Heart left ventricle (tissue), 16 donors: ENCODE results near the gene ARFGAP2. TPM values are rescaled to one million over a fixed set of nuclear protein-coding genes. Genes with fewer than 3 reads are reported as not detected.
"Not testable (repeated sequence)": the region's sequence is repeated elsewhere in the genome, so short reads cannot be mapped to it uniquely, and the experiment has no call there.

Source experiments
- ATAC-seq, 4 donors: fragments of 200-7000 bp; cut with Tn5 transposase; one replicate each; pipeline ENCODE4 v1.9.1; 2020 to 2022; ENCODE audit warnings: moderate library complexity in 4 of 4, mild to moderate bottlenecking in 3 of 4, moderate number of reproducible peaks in 1 of 4
- DNase-seq, 5 donors: peaks; one replicate each; pipeline ENCODE4 v3.0.0-alpha.2; 2020
- H3K27ac ChIP-seq, 12 donors: fragments of 200-600 bp; sonication (generic) in 4 of 12; one replicate each; pipeline versions ENCODE4 v1.5.0 to v1.8.0; 2016 to 2022; ENCODE audit warnings: mild to moderate bottlenecking in 2 of 12
- H3K27me3 ChIP-seq, 9 donors: fragments of 200-600 bp; sonication (generic) in 2 of 9; one replicate each; pipeline versions ENCODE4 v1.5.1 to v1.8.0; 2016 to 2022; ENCODE audit warnings: mild to moderate bottlenecking in 3 of 9
- H3K36me3 ChIP-seq, 9 donors: fragments of 200-600 bp; sonication (generic) in 2 of 9; one replicate each; pipeline versions ENCODE4 v1.5.0 to v1.8.0; 2018 to 2022; ENCODE audit warnings: mild to moderate bottlenecking in 2 of 9
- H3K4me1 ChIP-seq, 12 donors: fragments of 200-600 bp; sonication (generic) in 4 of 12; one replicate each; pipeline versions ENCODE4 v1.5.0 to v1.8.0; 2016 to 2022; ENCODE audit warnings: mild to moderate bottlenecking in 3 of 12
- H3K4me3 ChIP-seq, 12 donors: fragments of 200-600 bp; sonication (generic) in 4 of 12; one replicate each; pipeline versions ENCODE4 v1.5.0 to v1.8.0; 2017 to 2022; ENCODE audit warnings: mild to moderate bottlenecking in 9 of 12, moderate library complexity in 4 of 12
- H3K9me3 ChIP-seq, 12 donors: fragments of 200-600 bp; sonication (generic) in 4 of 12; one replicate each; pipeline versions ENCODE4 v1.5.0 to v1.8.0; 2016 to 2022; ENCODE audit warnings: mild to moderate bottlenecking in 1 of 12
- POLR2A ChIP-seq, 2 donors: fragments of 450-650 bp; IDR thresholded peaks; one replicate each; pipeline ENCODE4 v1.6.1; 2017; ENCODE audit warnings: antibody characterized with exemption in 2 of 2, mild to moderate bottlenecking in 2 of 2, moderate library complexity in 2 of 2
- WGBS, 4 donors: extraction: QIAGEN DNeasy Blood & Tissue Kit in 2 of 4; methylation state at CpG; one replicate each; pipeline versions ENCODE4 v1.1.5 to v1.1.7; 2013 to 2018; 5-methylcytosine and 5-hydroxymethylcytosine counted together
- intact Hi-C, 10 donors: fragments of 100-400 bp; cut with DNase I; formaldehyde crosslinking; loops; one replicate each; pipeline versions ENCODE4 v1.11.1 to v1.14.2; 2022
- polyA plus RNA-seq, 2 donors: library from polyadenylated mRNA; stranded (reverse); fragments of 200-250 nt; gene quantifications; one replicate each; pipeline ENCODE4 v1.2.3, GENCODE V29; 2013
- total RNA-seq, 9 donors: library from RNA; depleted of rRNA in 2 of 9; stranded (reverse); fragments of >200 nt in 2 of 9; fragmentation: NEBNext Ultra II Directional in 3 of 9; extraction: Animal tissue kit (Norgen Biotek cat#: 25700) in 3 of 9; gene quantifications; one replicate each; pipeline versions ENCODE4 v1.1.0 to v1.2.4, GENCODE V29; 2016 to 2023
- TF ChIP-seq, protein P1 (sequence below), 12 donors: fragments of 200-600 bp; sonication (generic) in 4 of 12; IDR thresholded peaks; one replicate each; pipeline versions ENCODE4 v1.5.0 to v1.8.0; 2018 to 2022; ENCODE audit warnings: antibody characterized with exemption in 12 of 12, mild to moderate bottlenecking in 5 of 12
- donor health status: ischemic (EF 13 %, LVEDD 7.1; RV severe dilation, severe dysfunction).
- donor health status: healthy with polysubstance abuse.
- donor health status: DM: no; HTN: yes; CAD: no.
- donor health status: DM: no; HTN: no; CAD: no.
- donor health status: ischemic (EF 25% LVEDD 6.9; RV normal size, moderate dysfunction).
- donor health status: ischemic (EF 25% LVEDD 5.7; RV mildly dilated, moderate dysfunction).
- donor health status: healthy.
- donor health status: DM: yes; HTN: yes; CAD: no.
- donor health status: ischemic (EF 35%, LVEDD 5.7; RV mildly dilated, moderate dysfunction).
- donor health status: nonischemic (EF 11% LVEDD 7.7; RV severe dilation, severe dysfunction).
- donor health status: DM: yes; HTN: yes; CAD: no.
- donor health status: PGD.
- donor health status: ischemic (EF 29% LVEDD 5.4; RV normal size, mild dysfunction).
- donor health status: nonischemic (EF 23%, LVEDD 6.1; RV moderate dilation, normal function).

The ARFGAP2 gene
- total and polyA plus RNA-seq, 11 donors, result 47.5 to 96.1 (median 61.3) TPM

DNA sequence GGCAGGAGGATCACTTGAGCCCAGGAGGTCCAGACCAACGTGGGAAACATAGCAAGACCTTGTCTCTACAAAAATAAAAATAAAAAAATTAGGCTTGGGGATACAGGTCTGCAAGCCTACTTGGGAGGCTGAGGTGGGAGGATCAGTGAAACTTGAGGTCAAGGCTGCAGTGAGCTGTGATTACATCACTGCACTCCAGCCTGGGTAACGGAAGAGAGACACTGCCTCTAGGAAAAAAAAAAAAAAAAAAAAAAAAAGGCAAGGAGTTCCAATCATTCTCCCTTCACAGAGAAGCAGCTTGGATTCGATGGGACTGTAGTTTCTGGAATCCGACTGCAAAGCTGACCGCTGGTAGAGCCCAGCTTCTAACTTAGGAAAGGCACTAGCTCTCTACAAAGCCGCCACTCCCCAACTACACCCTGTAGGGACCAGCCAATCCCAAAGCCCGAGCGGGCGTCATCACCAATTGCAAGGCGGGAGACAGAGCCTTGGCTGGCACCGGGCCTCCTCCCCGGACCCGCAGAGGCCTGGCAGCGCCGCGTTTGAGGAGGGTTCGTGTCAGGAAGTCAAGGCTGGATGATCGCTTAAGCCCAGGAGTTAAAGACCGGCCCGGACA is 37.4 kb upstream of the ARFGAP2 start:
- intact Hi-C loops, result loop anchor here in 5 of 10 donors (1.0 to 5.0 kb wide), 6 partner anchors 27 to 37 kb away; partner anchors contain the start of genes ARFGAP2 (in 2 of the 5) and PACSIN3 (in 1 of the 5)

DNA sequence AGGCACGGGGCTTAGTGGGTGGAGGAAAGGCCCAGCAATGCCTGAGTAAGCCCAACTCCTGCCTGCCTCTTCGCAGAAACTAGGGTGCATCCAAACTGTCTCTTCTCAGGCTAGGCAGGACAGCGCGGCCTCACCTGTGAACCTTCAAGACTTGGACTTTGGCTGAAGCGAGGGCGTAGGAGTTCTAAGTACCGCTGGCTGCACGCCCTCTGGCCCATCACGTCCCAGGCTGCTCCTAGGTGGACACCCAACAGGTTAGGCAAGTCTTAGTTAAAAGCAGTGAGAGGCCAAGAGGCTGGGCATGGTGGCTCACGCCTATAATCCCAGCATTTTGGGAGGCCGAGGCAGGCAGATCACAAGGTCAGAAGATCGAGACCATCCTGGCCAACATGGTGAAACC is 36.3 kb upstream of the ARFGAP2 start:
- Histone ChIP-seq H3K4me1 (peaks cover 0 to 33% (median 20%) of the 10 kb centered on the region in 12 donors), H3K9me3 (no peaks in the 10 kb centered on the region), H3K27ac (peak overlapping the region in 1 of 12 donors; percentile 94), H3K36me3 (peaks cover 0 to 8% (median 0%) of the 10 kb centered on the region in 9 donors), H3K4me3 (no peak overlapping the region), H3K27me3 (no peaks in the 10 kb centered on the region)
- 92 to 97% (median 95%) methylated on average over 12 of the region's 12 CpGs for WGBS, 4 donors
- TF ChIP-seq, protein P1, sequence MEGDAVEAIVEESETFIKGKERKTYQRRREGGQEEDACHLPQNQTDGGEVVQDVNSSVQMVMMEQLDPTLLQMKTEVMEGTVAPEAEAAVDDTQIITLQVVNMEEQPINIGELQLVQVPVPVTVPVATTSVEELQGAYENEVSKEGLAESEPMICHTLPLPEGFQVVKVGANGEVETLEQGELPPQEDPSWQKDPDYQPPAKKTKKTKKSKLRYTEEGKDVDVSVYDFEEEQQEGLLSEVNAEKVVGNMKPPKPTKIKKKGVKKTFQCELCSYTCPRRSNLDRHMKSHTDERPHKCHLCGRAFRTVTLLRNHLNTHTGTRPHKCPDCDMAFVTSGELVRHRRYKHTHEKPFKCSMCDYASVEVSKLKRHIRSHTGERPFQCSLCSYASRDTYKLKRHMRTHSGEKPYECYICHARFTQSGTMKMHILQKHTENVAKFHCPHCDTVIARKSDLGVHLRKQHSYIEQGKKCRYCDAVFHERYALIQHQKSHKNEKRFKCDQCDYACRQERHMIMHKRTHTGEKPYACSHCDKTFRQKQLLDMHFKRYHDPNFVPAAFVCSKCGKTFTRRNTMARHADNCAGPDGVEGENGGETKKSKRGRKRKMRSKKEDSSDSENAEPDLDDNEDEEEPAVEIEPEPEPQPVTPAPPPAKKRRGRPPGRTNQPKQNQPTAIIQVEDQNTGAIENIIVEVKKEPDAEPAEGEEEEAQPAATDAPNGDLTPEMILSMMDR (IDR thresholded peaks at IDR 0.05), result no peak
- no peak for TF ChIP-seq POLR2A (IDR thresholded peaks at IDR 0.05)
- intact Hi-C loops, result loop anchor here in 1 of 10 donors (5.0 kb wide), 1 partner anchor 36 kb away; the partner anchor contains the start of gene ARFGAP2
- ATAC-seq, result no peak
- DNase-seq, result no peak

More for the DNA sequence above, 37.4 kb upstream of the ARFGAP2 start:
- H3K27me3 ChIP-seq, result no peaks in the 10 kb centered on the region
- DNase-seq (peak; percentile 92 to 97 (median 96)), ATAC-seq (peak; percentile 90 to 95 (median 94))
- peak overlapping the region; percentile 9 to 81 (median 68) for H3K4me3 ChIP-seq
- H3K4me1 ChIP-seq, result peaks cover 0 to 39% (median 20%) of the 10 kb centered on the region in 12 donors
- H3K27ac ChIP-seq, result peak overlapping the region; percentile 81 to 97 (median 94)
- 5 to 8% (median 5%) methylated on average over 19 to 20 of the region's 20 CpGs for WGBS, 4 donors
- peaks cover 0 to 19% (median 3%) of the 10 kb centered on the region in 9 donors for H3K36me3 ChIP-seq
- H3K9me3 ChIP-seq, result no peaks in the 10 kb centered on the region
- peak in 1 of 2 donors; percentile 80 for TF ChIP-seq POLR2A (IDR thresholded peaks at IDR 0.05)
- TF ChIP-seq, protein P1 (IDR thresholded peaks at IDR 0.05), result no peak

DNA sequence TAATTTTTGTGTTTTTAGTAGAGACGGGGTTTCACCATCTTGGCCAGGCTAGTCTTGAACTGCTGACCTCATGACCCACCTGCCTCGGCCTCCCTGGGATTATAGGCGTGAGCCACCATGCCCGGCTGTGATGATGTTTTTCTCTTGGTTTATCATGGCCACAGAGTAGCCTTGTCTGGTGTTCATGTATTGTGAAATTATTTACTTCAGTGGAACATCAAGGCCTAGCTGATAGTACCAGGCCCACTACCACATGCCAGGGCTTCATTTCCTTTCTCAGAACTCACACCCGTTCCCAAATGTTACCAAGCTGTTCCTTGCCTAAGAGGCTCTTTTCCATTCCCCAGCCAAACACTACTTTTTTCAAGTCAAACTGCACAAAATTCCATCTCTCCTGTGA is 31.9 kb upstream of the ARFGAP2 start:
- ATAC-seq (no peak), DNase-seq (peak in 1 of 5 donors; percentile 10)
- peaks cover 0 to 3% (median 0%) of the 10 kb centered on the region in 12 donors for H3K4me1 ChIP-seq
- no peak overlapping the region for H3K4me3 ChIP-seq
- no peaks in the 10 kb centered on the region for H3K27me3 ChIP-seq
- H3K27ac ChIP-seq, result no peak overlapping the region
- H3K36me3 ChIP-seq, result no peaks in the 10 kb centered on the region
- H3K9me3 ChIP-seq, result no peaks in the 10 kb centered on the region
- intact Hi-C loops, result no loop called here
- WGBS, 4 donors, result 90 to 93% (median 91%) methylated on average over 5 of the region's 5 CpGs
- TF ChIP-seq POLR2A (IDR thresholded peaks at IDR 0.05), result no peak
- TF ChIP-seq, protein P1 (IDR thresholded peaks at IDR 0.05), result no peak

DNA sequence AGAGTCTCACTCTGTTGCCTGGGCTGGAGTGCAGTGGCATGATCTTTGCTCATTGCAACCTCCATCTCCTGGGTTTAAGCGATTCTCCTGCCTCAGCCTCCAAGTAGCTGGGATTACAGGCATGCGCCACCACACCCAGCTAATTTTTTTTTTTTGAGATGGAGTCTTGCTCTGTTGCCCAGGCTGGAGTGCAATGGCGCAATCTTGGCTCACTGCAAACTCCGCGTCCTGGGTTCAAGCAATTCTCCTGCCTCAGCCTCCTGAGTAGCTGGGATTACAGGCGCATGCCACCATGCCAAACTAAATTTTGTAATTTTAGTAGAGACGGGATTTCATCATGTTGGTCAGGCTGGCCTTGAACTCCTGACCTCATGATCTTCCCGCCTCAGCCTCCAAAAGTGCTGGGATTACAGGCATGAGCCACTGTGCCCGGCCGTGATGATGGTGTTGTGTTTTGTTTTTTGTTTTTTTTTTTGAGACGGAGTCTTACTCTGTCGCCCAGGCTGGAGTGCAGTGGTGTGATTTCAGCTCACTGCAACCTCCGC is 31.4 kb upstream of the ARFGAP2 start:
- H3K27me3 ChIP-seq, ATAC-seq, H3K4me1 ChIP-seq, H3K9me3 ChIP-seq, H3K27ac ChIP-seq, intact Hi-C loops, H3K4me3 ChIP-seq, H3K36me3 ChIP-seq: not testable (repeated sequence)
- WGBS, 4 donors, result 91 to 97% (median 94%) methylated on average over 13 of the region's 13 CpGs
- peak in 1 of 5 donors; percentile 1 for DNase-seq
